Muscle of leg (tissue), 11 donors: ENCODE results near the gene UGT8. TPM values are rescaled to one million over a fixed set of nuclear protein-coding genes. Genes with fewer than 3 reads are reported as not detected.

Experiments
- DNase-seq: peaks from one replicate; pipeline ENCODE4 v3.0.0; 2013
- H3K27ac ChIP-seq: one replicate; pipeline ENCODE4 v1.5.1; 2013; ENCODE audit warnings: mild to moderate bottlenecking, low read length, control low read depth
- H3K27me3 ChIP-seq: one replicate; pipeline ENCODE4 v1.6.1; 2013; ENCODE audit warnings: low read length; ENCODE audit not compliant: control insufficient read depth, insufficient read depth
- H3K36me3 ChIP-seq: one replicate; pipeline ENCODE4 v1.6.1; 2013; ENCODE audit warnings: low read length; ENCODE audit not compliant: control insufficient read depth, insufficient read depth
- H3K4me1 ChIP-seq: one replicate; pipeline ENCODE4 v1.6.1; 2013; ENCODE audit warnings: low read length; ENCODE audit not compliant: control insufficient read depth, insufficient read depth
- H3K4me3 ChIP-seq: one replicate; pipeline ENCODE4 v1.5.1; 2013; ENCODE audit warnings: low read length, control low read depth
- H3K9me3 ChIP-seq: replicated peaks from 2 replicates; pipeline ENCODE4 v1.6.1; 2013; ENCODE audit warnings: low read depth, low read length; ENCODE audit not compliant: control insufficient read depth
- WGBS: methylation state at CpG from one replicate; pipeline ENCODE4 v1.1.5; 2013; ENCODE audit warnings: missing lambda C conversion rate; ENCODE audit not compliant: insufficient coverage; 5-methylcytosine and 5-hydroxymethylcytosine counted together
- polyA plus RNA-seq, 8 donors: library from polyadenylated mRNA; unstranded; fragments of 120-200 nt; gene quantifications; one replicate each; pipeline versions ENCODE4 v1.2.1 to v1.2.3, GENCODE V29; 2013; ENCODE audit warnings: inconsistent platforms in 1 of 8, low replicate concordance in 1 of 8; ENCODE audit not compliant: insufficient read length in 8 of 8, insufficient read depth in 1 of 8
- total RNA-seq: library from RNA; stranded (reverse); fragments of 120-200 nt; gene quantifications from one replicate; pipeline ENCODE4 v1.2.4, GENCODE V29; 2013

UGT8 gene
- total and polyA plus RNA-seq, 9 donors = 0.13 to 2.7 (median 0.60) TPM

GRCh38 chr4:114688059-114688458, 89.5 kb downstream of the UGT8 start:
- H3K36me3 ChIP-seq = no peaks in the 10 kb centered on the region
- 45% methylated on average over 2 of the region's 3 CpGs for WGBS
- peak; percentile 58 for DNase-seq
- H3K9me3 ChIP-seq = no peaks in the 10 kb centered on the region
- H3K27ac ChIP-seq = no peak overlapping the region
- H3K27me3 ChIP-seq = no peaks in the 10 kb centered on the region
- H3K4me1 ChIP-seq = no peaks in the 10 kb centered on the region
- no peak overlapping the region for H3K4me3 ChIP-seq

- Histone ChIP-seq H3K4me3 (no peak overlapping the region), H3K27ac (no peak overlapping the region), H3K9me3 (no peaks in the 10 kb centered on the region), H3K4me1 (no peaks in the 10 kb centered on the region), H3K36me3 (no peaks in the 10 kb centered on the region), H3K27me3 (no peaks in the 10 kb centered on the region)
- no peak for DNase-seq
Observed at GRCh38 chr4:114690571-114690970, 92.0 kb downstream of the UGT8 start.

GRCh38 chr4:114691865-114692264, 93.3 kb downstream of the UGT8 start:
- H3K9me3 ChIP-seq = no peaks in the 10 kb centered on the region
- no peaks in the 10 kb centered on the region for H3K4me1 ChIP-seq
- H3K27me3 ChIP-seq = no peaks in the 10 kb centered on the region
- no CpG with 5 or more reads among the region's 1 CpG for WGBS
- no peak overlapping the region for H3K27ac ChIP-seq
- no peaks in the 10 kb centered on the region for H3K36me3 ChIP-seq
- no peak overlapping the region for H3K4me3 ChIP-seq
- no peak for DNase-seq

- no peak overlapping the region for H3K4me3 ChIP-seq
- H3K4me1 ChIP-seq = no peaks in the 10 kb centered on the region
- no peaks in the 10 kb centered on the region for H3K27me3 ChIP-seq
- H3K27ac ChIP-seq = no peak overlapping the region
- DNase-seq = no peak
- H3K36me3 ChIP-seq = no peaks in the 10 kb centered on the region
- WGBS = 100% methylated on average over 1 of the region's 3 CpGs
- no peaks in the 10 kb centered on the region for H3K9me3 ChIP-seq
Observed at GRCh38 chr4:114692958-114693357, 94.4 kb downstream of the UGT8 start.

GRCh38 chr4:114694770-114695169, 96.2 kb downstream of the UGT8 start:
- Histone ChIP-seq H3K9me3 (no peaks in the 10 kb centered on the region), H3K27ac (no peak overlapping the region), H3K4me1 (no peaks in the 10 kb centered on the region), H3K36me3 (no peaks in the 10 kb centered on the region), H3K4me3 (no peak overlapping the region), H3K27me3 (no peaks in the 10 kb centered on the region)
- no CpG with 5 or more reads among the region's 1 CpG for WGBS
- peak; percentile 61 for DNase-seq

GRCh38 chr4:114698231-114698630, 99.6 kb downstream of the UGT8 start:
- H3K4me1 ChIP-seq = no peaks in the 10 kb centered on the region
- no CpG with 5 or more reads among the region's 4 CpGs for whole genome bisulfite sequencing
- H3K36me3 ChIP-seq = no peaks in the 10 kb centered on the region
- no peak overlapping the region for H3K4me3 ChIP-seq
- H3K9me3 ChIP-seq = no peaks in the 10 kb centered on the region
- no peaks in the 10 kb centered on the region for H3K27me3 ChIP-seq
- no peak overlapping the region for H3K27ac ChIP-seq
- peak; percentile 59 for DNase-seq

- no peaks in the 10 kb centered on the region for H3K4me1 ChIP-seq
- H3K36me3 ChIP-seq = no peaks in the 10 kb centered on the region
- H3K4me3 ChIP-seq = no peak overlapping the region
- H3K27me3 ChIP-seq = no peaks in the 10 kb centered on the region
- DNase-seq = peak; percentile 13
- H3K9me3 ChIP-seq = no peaks in the 10 kb centered on the region
- H3K27ac ChIP-seq = no peak overlapping the region
- no CpG with 5 or more reads among the region's 5 CpGs for WGBS
Observed at GRCh38 chr4:114701491-114701890, 102.9 kb downstream of the UGT8 start.

- Histone ChIP-seq H3K9me3 (no peaks in the 10 kb centered on the region), H3K4me1 (no peaks in the 10 kb centered on the region), H3K27ac (no peak overlapping the region), H3K36me3 (no peaks in the 10 kb centered on the region), H3K4me3 (no peak overlapping the region), H3K27me3 (no peaks in the 10 kb centered on the region)
- no peak for DNase-seq
Observed at GRCh38 chr4:114717432-114717831, 118.8 kb downstream of the UGT8 start.

GRCh38 chr4:114725066-114725465, 126.5 kb downstream of the UGT8 start:
- no peak for DNase-seq
- 67% methylated on average over 4 of the region's 6 CpGs for WGBS
- Histone ChIP-seq H3K27me3 (no peaks in the 10 kb centered on the region), H3K36me3 (no peaks in the 10 kb centered on the region), H3K27ac (no peak overlapping the region), H3K4me1 (no peaks in the 10 kb centered on the region), H3K4me3 (no peak overlapping the region), H3K9me3 (no peaks in the 10 kb centered on the region)

GRCh38 chr4:114727461-114727860, 128.9 kb downstream of the UGT8 start:
- no peak for DNase-seq
- WGBS = no CpG with 5 or more reads among the region's 1 CpG
- Histone ChIP-seq H3K27me3 (no peaks in the 10 kb centered on the region), H3K4me3 (no peak overlapping the region), H3K4me1 (no peaks in the 10 kb centered on the region), H3K27ac (no peak overlapping the region), H3K9me3 (no peaks in the 10 kb centered on the region), H3K36me3 (no peaks in the 10 kb centered on the region)
